ENCODE measurements around the gene PHF12.

DNA sequence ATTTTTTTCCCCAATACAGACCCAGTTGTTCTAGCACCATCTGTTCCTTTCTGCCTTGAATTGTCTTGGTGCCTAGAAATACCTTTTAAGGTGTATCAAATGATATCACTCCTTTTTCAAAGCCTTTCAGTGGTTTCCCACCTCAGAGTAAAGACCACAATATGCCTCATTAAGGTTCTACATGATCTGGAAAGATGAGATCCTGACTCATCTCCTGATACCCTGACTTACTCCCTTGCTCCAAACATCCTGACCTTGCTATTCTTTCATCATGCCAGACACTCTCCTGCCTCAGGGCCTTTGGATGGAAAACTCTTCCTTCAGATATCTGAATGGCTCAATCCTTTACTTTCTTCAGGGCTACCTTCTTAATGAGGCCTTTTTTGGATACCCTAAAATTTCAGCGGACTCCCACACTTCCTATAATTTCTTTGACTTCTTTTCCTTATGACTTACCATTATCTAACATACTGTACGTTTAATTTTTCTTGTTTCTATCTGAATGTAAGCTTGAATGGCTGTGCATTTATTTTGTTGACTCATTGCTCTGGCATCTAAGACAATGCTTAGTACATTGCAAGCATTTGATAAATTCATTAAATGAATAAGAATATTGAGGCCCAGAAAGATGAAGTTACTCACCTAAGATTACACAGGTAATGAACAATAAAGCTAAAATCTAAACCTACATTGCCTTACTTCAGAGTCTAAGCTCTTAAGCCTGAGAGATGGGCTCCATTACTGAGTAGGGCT, 73.0 kb downstream of the PHF12 start:
- TF ChIP-seq, protein P1, sequence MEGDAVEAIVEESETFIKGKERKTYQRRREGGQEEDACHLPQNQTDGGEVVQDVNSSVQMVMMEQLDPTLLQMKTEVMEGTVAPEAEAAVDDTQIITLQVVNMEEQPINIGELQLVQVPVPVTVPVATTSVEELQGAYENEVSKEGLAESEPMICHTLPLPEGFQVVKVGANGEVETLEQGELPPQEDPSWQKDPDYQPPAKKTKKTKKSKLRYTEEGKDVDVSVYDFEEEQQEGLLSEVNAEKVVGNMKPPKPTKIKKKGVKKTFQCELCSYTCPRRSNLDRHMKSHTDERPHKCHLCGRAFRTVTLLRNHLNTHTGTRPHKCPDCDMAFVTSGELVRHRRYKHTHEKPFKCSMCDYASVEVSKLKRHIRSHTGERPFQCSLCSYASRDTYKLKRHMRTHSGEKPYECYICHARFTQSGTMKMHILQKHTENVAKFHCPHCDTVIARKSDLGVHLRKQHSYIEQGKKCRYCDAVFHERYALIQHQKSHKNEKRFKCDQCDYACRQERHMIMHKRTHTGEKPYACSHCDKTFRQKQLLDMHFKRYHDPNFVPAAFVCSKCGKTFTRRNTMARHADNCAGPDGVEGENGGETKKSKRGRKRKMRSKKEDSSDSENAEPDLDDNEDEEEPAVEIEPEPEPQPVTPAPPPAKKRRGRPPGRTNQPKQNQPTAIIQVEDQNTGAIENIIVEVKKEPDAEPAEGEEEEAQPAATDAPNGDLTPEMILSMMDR (IDR thresholded peaks at IDR 0.05), result no peak
- no peak for TF ChIP-seq POLR2A (IDR thresholded peaks at IDR 0.05)
